MCF 10A (cell line): Measurements from ENCODE around the gene PSME1. TPM values are rescaled to one million over a fixed set of nuclear protein-coding genes. Genes with fewer than 3 reads are reported as not detected.

ENCODE experiments used
- BruUV-seq: library from RNA; stranded (reverse); fragments of 400-500 nt; replicated peaks from 2 replicates; lab custom pipeline; 2021; lab: Mats Ljungman, UMichigan
- CTCF ChIA-PET: fragments of 300-600 bp; sonication (Branson Sonifier 250); formaldehyde crosslinking; extraction: SDS; loops from one replicate; lab custom pipeline; 2021; ENCODE audit warnings: antibody characterized with exemption, inconsistent platforms; lab: Yijun Ruan, JAX
- POLR2A ChIA-PET: fragments of 300-600, 350-650 bp; sonication (Branson Sonifier 250); formaldehyde crosslinking; extraction: SDS; loops from one replicate; lab custom pipeline; 2020; ENCODE audit warnings: antibody characterized with exemption, inconsistent platforms; lab: Yijun Ruan, JAX
- DNase-seq: peaks from one replicate; pipeline ENCODE4 v3.0.0-alpha.2; 2018; ENCODE audit not compliant: unreplicated experiment
- H3K27ac Mint-ChIP-seq: one replicate; pipeline ENCODE4 v1.8.0; 2022; ENCODE audit warnings: mild to moderate bottlenecking, low read depth, mixed read lengths; ENCODE audit not compliant: unreplicated experiment
- H3K27me3 Mint-ChIP-seq: one replicate; pipeline ENCODE4 v1.8.0; 2022; ENCODE audit warnings: mixed read lengths; ENCODE audit not compliant: insufficient read depth, unreplicated experiment
- H3K36me3 Mint-ChIP-seq: one replicate; pipeline ENCODE4 v1.8.0; 2022; ENCODE audit warnings: mild to moderate bottlenecking, moderate library complexity, mixed read lengths; ENCODE audit not compliant: insufficient read depth, unreplicated experiment
- H3K4me1 Mint-ChIP-seq: one replicate; pipeline ENCODE4 v1.8.0; 2022; ENCODE audit warnings: mixed read lengths; ENCODE audit not compliant: insufficient read depth, unreplicated experiment
- H3K4me3 Mint-ChIP-seq: one replicate; pipeline ENCODE4 v1.8.0; 2022; ENCODE audit warnings: mild to moderate bottlenecking, moderate library complexity, mixed read lengths; ENCODE audit not compliant: unreplicated experiment
- H3K9me3 Mint-ChIP-seq: one replicate; pipeline ENCODE4 v1.8.0; 2022; ENCODE audit warnings: mixed read lengths; ENCODE audit not compliant: unreplicated experiment
- CTCF ChIP-seq: fragments of 200-600 bp; IDR thresholded peaks from one replicate; pipeline ENCODE4 v1.8.0; 2022; ENCODE audit warnings: antibody characterized with exemption, mild to moderate bottlenecking; ENCODE audit not compliant: unreplicated experiment
- intact Hi-C: fragments of 100-400 bp; cut with micrococcal nuclease; formaldehyde crosslinking; loops from 2 replicates; pipeline ENCODE4 v1.14.1; 2022
- total RNA-seq: library from RNA; stranded (reverse); gene quantifications from 2 replicates; pipeline ENCODE4 v1.2.3, GENCODE V29; 2022

Gene PSME1
- total RNA-seq, 1 experiment from 2014 or later: 126 TPM

- H3K27me3 Mint-ChIP-seq: no peaks in the 10 kb centered on the region
- H3K4me1 Mint-ChIP-seq: no peaks in the 10 kb centered on the region
- H3K27ac Mint-ChIP-seq: no peak overlapping the region
- TF ChIP-seq CTCF: no peak
- H3K4me3 Mint-ChIP-seq: no peak overlapping the region
- intact Hi-C loops: no loop called here
- no peak for DNase-seq
- no TSS peak for BruUV-seq
- H3K36me3 Mint-ChIP-seq: peaks cover 62% of the 10 kb centered on the region
- ChIA-PET CTCF (interaction anchor here (0.6 to 10.3 kb wide), 7 partner anchors 9 to 591 kb away, joined by 3 to 141 read pairs (median 3); partner anchors contain the start of gene IRF9), POLR2A (interaction anchor here (0.6 to 2.6 kb wide), 4 partner anchors 10 to 65 kb away, joined by 3 to 9 read pairs (median 4); partner anchors contain the start of genes EMC9 and PSME1)
- H3K9me3 Mint-ChIP-seq: no peaks in the 10 kb centered on the region
Measured at GRCh38 chr14:24150993-24151392, 15.0 kb downstream of the PSME1 start.

GRCh38 chr14:24151404-24152080 is 15.5 kb downstream of the PSME1 start:
- intact Hi-C loops: no loop called here
- CTCF ChIA-PET: interaction anchor here (0.7 to 10.3 kb wide), 5 partner anchors 9 to 592 kb away, joined by 3 to 141 read pairs (median 3); partner anchors contain the start of gene IRF9
- Mint-ChIP-seq H3K27me3 (no peaks in the 10 kb centered on the region), H3K27ac (no peak overlapping the region), H3K9me3 (no peaks in the 10 kb centered on the region), H3K4me3 (no peak overlapping the region), H3K36me3 (peaks cover 66% of the 10 kb centered on the region), H3K4me1 (no peaks in the 10 kb centered on the region)
- TF ChIP-seq CTCF: no peak
- BruUV-seq: no TSS peak
- POLR2A ChIA-PET: interaction anchor here (0.9 to 2.6 kb wide), 3 partner anchors 10 to 16 kb away, joined by 3 to 9 read pairs (median 4); partner anchors contain the start of genes EMC9, IRF9 and PSME1
- DNase-seq: no peak

- H3K4me3 Mint-ChIP-seq: no peak overlapping the region
Measured at GRCh38 chr14:24155100-24155499, 19.1 kb downstream of the PSME1 start.

More at GRCh38 chr14:24155100-24155499, 19.1 kb downstream of the PSME1 start:
- peaks cover 75% of the 10 kb centered on the region for H3K36me3 Mint-ChIP-seq
- H3K27ac Mint-ChIP-seq: no peak overlapping the region
- ChIA-PET POLR2A (interaction anchor here (0.7 to 4.6 kb wide), 5 partner anchors 8 to 45 kb away, joined by 3 to 14 read pairs (median 3); partner anchors contain the start of genes EMC9, PSME2 and RNF31), CTCF (interaction anchor here (1.0 kb wide), 1 partner anchor 178 kb away, joined by 3 read pairs; no protein-coding TSS in a partner anchor)
- no peaks in the 10 kb centered on the region for H3K9me3 Mint-ChIP-seq
- H3K27me3 Mint-ChIP-seq: no peaks in the 10 kb centered on the region
- intact Hi-C loops: no loop called here
- TF ChIP-seq CTCF: no peak
- peaks cover 2% of the 10 kb centered on the region for H3K4me1 Mint-ChIP-seq
- DNase-seq: no peak
- BruUV-seq: no TSS peak
